Keratinocyte (primary cell): ENCODE data around the gene WBP1L. TPM values are rescaled to one million over a fixed set of nuclear protein-coding genes. Genes with fewer than 3 reads are reported as not detected.

Experiments used
- DNase-seq: peaks from one replicate; pipeline ENCODE4 v3.0.0-alpha.2; 2011; ENCODE audit warnings: low read depth, missing footprints, low spot score
- FAIRE-seq: peaks from 2 replicates; lab custom pipeline; 2011; peaks lifted over from hg19 to GRCh38; lab: Jason Lieb, UNC
- H2AFZ ChIP-seq: 2 replicates; pipeline ENCODE4 v1.6.0; 2012; ENCODE audit warnings: low read length, control low read depth, inconsistent platforms; ENCODE audit not compliant: control insufficient read depth
- H3K27ac ChIP-seq: 2 replicates; pipeline ENCODE4 v1.5.1; 2011; ENCODE audit warnings: low read length; ENCODE audit not compliant: control insufficient read depth, insufficient read depth
- H3K27me3 ChIP-seq: 3 replicates; pipeline ENCODE4 v1.6.0; 2011; ENCODE audit warnings: low read length; ENCODE audit not compliant: control insufficient read depth, insufficient read depth; ENCODE audit errors: extremely low read depth
- H3K36me3 ChIP-seq, 2 experiments: 2 replicates in 1 of 2; 3 replicates in 1 of 2; pipeline ENCODE4 v1.5.1; 2011; ENCODE audit warnings: low read length in 2 of 2, mild to moderate bottlenecking in 1 of 2; ENCODE audit not compliant: control insufficient read depth in 2 of 2, insufficient read depth in 2 of 2; ENCODE audit errors: extremely low read depth in 1 of 2
- H3K4me1 ChIP-seq: 3 replicates; pipeline ENCODE4 v1.5.1; 2011; ENCODE audit warnings: low read length; ENCODE audit not compliant: control insufficient read depth, insufficient read depth; ENCODE audit errors: extremely low read depth
- H3K4me2 ChIP-seq: 3 replicates; pipeline ENCODE4 v1.6.0; 2011; ENCODE audit warnings: low read depth, low read length; ENCODE audit not compliant: control insufficient read depth, insufficient read depth; ENCODE audit errors: extremely low read depth
- H3K4me3 ChIP-seq, 3 experiments: fragments of 200-600 bp in 1 of 3; sonication (generic) in 1 of 3; 2 replicates in 2 of 3; 3 replicates in 1 of 3; pipeline ENCODE4 v1.5.1; 2011 to 2016; ENCODE audit warnings: low read length in 3 of 3, mild to moderate bottlenecking in 3 of 3, control low read depth in 2 of 3, inconsistent platforms in 1 of 3, low read depth in 1 of 3, mixed read lengths in 1 of 3, mixed run types in 1 of 3, moderate library complexity in 1 of 3; ENCODE audit not compliant: control insufficient read depth in 2 of 3, insufficient read depth in 2 of 3; ENCODE audit errors: extremely low read depth in 1 of 3
- H3K79me2 ChIP-seq: 2 replicates; pipeline ENCODE4 v1.6.0; 2012; ENCODE audit warnings: low read length; ENCODE audit not compliant: control insufficient read depth, insufficient read depth
- H3K9ac ChIP-seq: 3 replicates; pipeline ENCODE4 v1.6.0; 2011; ENCODE audit warnings: low read length; ENCODE audit not compliant: control insufficient read depth, insufficient read depth; ENCODE audit errors: extremely low read depth
- H3K9me1 ChIP-seq: 3 replicates; pipeline ENCODE4 v1.6.0; 2011; ENCODE audit warnings: low read length; ENCODE audit not compliant: control insufficient read depth, insufficient read depth; ENCODE audit errors: extremely low read depth
- H3K9me3 ChIP-seq: 2 replicates; pipeline ENCODE4 v1.5.1; 2012; ENCODE audit warnings: low read depth, low read length; ENCODE audit not compliant: control insufficient read depth
- H4K20me1 ChIP-seq: 3 replicates; pipeline ENCODE4 v1.6.0; 2011; ENCODE audit warnings: low read length; ENCODE audit not compliant: control insufficient read depth, insufficient read depth; ENCODE audit errors: extremely low read depth
- CTCF ChIP-seq, 3 experiments: IDR thresholded peaks in 1 of 3; conservative IDR thresholded peaks in 1 of 3; optimal IDR thresholded peaks in 1 of 3; 2 replicates in 2 of 3; 3 replicates in 1 of 3; pipeline versions ENCODE3 to v1.5.1; 2011; ENCODE audit warnings: low read length in 3 of 3, mild to moderate bottlenecking in 3 of 3, moderate library complexity in 2 of 3, control low read depth in 1 of 3, inconsistent platforms in 1 of 3; ENCODE audit not compliant: insufficient read depth in 2 of 3; ENCODE audit errors: extremely low read depth in 1 of 3
- EZH2 ChIP-seq: IDR thresholded peaks from one replicate; pipeline ENCODE4 v1.6.1; 2012; ENCODE audit warnings: inconsistent platforms, mild to moderate bottlenecking, low read length, moderate library complexity
- dilution Hi-C: fragments of 300-500 bp; cut with MboI; formaldehyde crosslinking; loops from one replicate; pipeline ENCODE4 v1.7.0; 2020; ENCODE audit warnings: low sequenced_read_pairs; ENCODE audit not compliant: extremely low pct_ligation_motif_present
- polyA plus RNA-seq, 5 experiments: library from polyadenylated mRNA; depleted of rRNA in 3 of 5; stranded (reverse) in 3 of 5; stranded (forward) in 1 of 5; unstranded in 1 of 5; fragments of >200 nt; gene quantifications; 1 replicate in 1 of 5; 2 replicates in 3 of 5; 3 replicates in 1 of 5; pipeline versions ENCODE4 v1.2.1 to v1.2.3, GENCODE V29; 2011 to 2012; ENCODE audit warnings: missing spikeins in 2 of 5, low read depth in 1 of 5, low replicate concordance in 1 of 5

Gene WBP1L
- polyA plus RNA-seq, 1 donor (not counting 4 experiments of a cell fraction or from before 2014, with no cell fraction given), result 24.3 TPM

GRCh38 chr10:102743078-102743587, 615 bp upstream of the WBP1L start:
- H3K9me3 ChIP-seq, result no peaks in the 10 kb centered on the region
- H3K79me2 ChIP-seq, result peaks cover 37% of the 10 kb centered on the region
- H3K4me3 ChIP-seq, result peak overlapping the region in 1 of 3 experiments; percentile 41
- no peak for DNase-seq
- peak overlapping the region; percentile 82 for H2AFZ ChIP-seq
- peak overlapping the region; percentile 27 for H3K27ac ChIP-seq
- no peaks in the 10 kb centered on the region for H4K20me1 ChIP-seq
- H3K9me1 ChIP-seq, result no peaks in the 10 kb centered on the region
- dilution Hi-C loops, result no loop called here
- no peaks in the 10 kb centered on the region for H3K36me3 ChIP-seq
- peaks cover 23% of the 10 kb centered on the region for H3K4me1 ChIP-seq
- H3K27me3 ChIP-seq, result no peaks in the 10 kb centered on the region
- no peak for FAIRE-seq
- no peak for TF ChIP-seq CTCF (optimal IDR thresholded peaks at IDR 0.05 in 1 of 3, IDR thresholded peaks at IDR 0.05 in 1 of 3, conservative IDR thresholded peaks at IDR 0.05 in 1 of 3; ENCODE audit: extremely low read depth in 1 of 3, insufficient read depth in 2 of 3, low read length in 3 of 3)
- TF ChIP-seq EZH2, result no peak
- H3K9ac ChIP-seq, result no peak overlapping the region
- H3K4me2 ChIP-seq, result peak overlapping the region; percentile 45

- H3K36me3 ChIP-seq, result no peaks in the 10 kb centered on the region
- H3K4me2 ChIP-seq, result peak overlapping the region; percentile 100
- no peaks in the 10 kb centered on the region for H4K20me1 ChIP-seq
- H3K9me1 ChIP-seq, result no peaks in the 10 kb centered on the region
- peak overlapping the region; percentile 69 to 83 (median 82) for H3K4me3 ChIP-seq
- peaks cover 23% of the 10 kb centered on the region for H3K4me1 ChIP-seq
- no peak for DNase-seq
- peak overlapping the region; percentile 50 for H3K27ac ChIP-seq
- TF ChIP-seq CTCF (optimal IDR thresholded peaks at IDR 0.05 in 1 of 3, IDR thresholded peaks at IDR 0.05 in 1 of 3, conservative IDR thresholded peaks at IDR 0.05 in 1 of 3; ENCODE audit: extremely low read depth in 1 of 3, insufficient read depth in 2 of 3, low read length in 3 of 3) (no peak), EZH2 (no peak)
- dilution Hi-C loops, result no loop called here
- peak overlapping the region; percentile 38 for H2AFZ ChIP-seq
- FAIRE-seq, result no peak
- H3K9me3 ChIP-seq, result no peaks in the 10 kb centered on the region
- H3K27me3 ChIP-seq, result no peaks in the 10 kb centered on the region
- H3K9ac ChIP-seq, result peak overlapping the region; percentile 89
- H3K79me2 ChIP-seq, result peaks cover 43% of the 10 kb centered on the region
Measured at GRCh38 chr10:102744374-102745051, 765 bp downstream of the WBP1L start.
